Activated CD4-positive, alpha-beta T cell treated with anti-CD3 and anti-CD28 coated beads for 36 hours (primary cell): ENCODE results near the gene TMOD4. TPM values are rescaled to one million over a fixed set of nuclear protein-coding genes. Genes with fewer than 3 reads are reported as not detected.
"Not testable (repeated sequence)": the region's sequence is repeated elsewhere in the genome, so short reads cannot be mapped to it uniquely, and the experiment has no call there.

ENCODE experiments used
- ATAC-seq: fragments of 200-7000 bp; cut with Tn5 transposase; one replicate; pipeline ENCODE4 v1.10.0; 2021; ENCODE audit warnings: mild to moderate bottlenecking, moderate library complexity
- CTCF ChIA-PET: fragments of 350-600 bp; sonication (Branson Sonifier 250); formaldehyde crosslinking; loops from one replicate; lab custom pipeline; 2021; ENCODE audit warnings: antibody characterized with exemption; lab: Charles Lee
- POLR2A ChIA-PET: fragments of 350-600 bp; sonication (Branson Sonifier 250); formaldehyde crosslinking; loops from one replicate; lab custom pipeline; 2021; ENCODE audit warnings: antibody characterized with exemption, inconsistent platforms; lab: Charles Lee
- DNase-seq: peaks from one replicate; pipeline ENCODE4 v3.0.0-alpha.2; 2020
- H3K27ac Mint-ChIP-seq: one replicate; pipeline ENCODE4 v1.8.0; 2021; ENCODE audit warnings: mixed read lengths
- H3K27me3 Mint-ChIP-seq: one replicate; pipeline ENCODE4 v1.8.0; 2021; ENCODE audit warnings: mixed read lengths
- H3K36me3 Mint-ChIP-seq: one replicate; pipeline ENCODE4 v1.8.0; 2021; ENCODE audit warnings: low read depth, mixed read lengths
- H3K4me1 Mint-ChIP-seq: one replicate; pipeline ENCODE4 v1.8.0; 2021; ENCODE audit warnings: mixed read lengths
- H3K4me3 Mint-ChIP-seq: one replicate; pipeline ENCODE4 v1.8.0; 2021; ENCODE audit warnings: mild to moderate bottlenecking, moderate library complexity, mixed read lengths
- H3K9me3 Mint-ChIP-seq: one replicate; pipeline ENCODE4 v1.8.0; 2021; ENCODE audit warnings: low read depth, mixed read lengths
- intact Hi-C, 2 experiments: fragments of 100-400 bp; cut with DNase I in 1 of 2; cut with micrococcal nuclease in 1 of 2; formaldehyde crosslinking; loops; one replicate each; pipeline versions ENCODE4 v1.14.2 to v1.15.1; 2022 to 2024; cut with DNase I, micrococcal nuclease
- total RNA-seq, 2 experiments: library from RNA; stranded (reverse); gene quantifications; one replicate each; pipeline ENCODE4 v1.2.3, GENCODE V29; 2021

TMOD4 gene
- total RNA-seq, 2 experiments from 2014 or later = 0.69 to 2.3 TPM

GRCh38 chr1:151197863-151198253 lies 22.1 kb upstream of the TMOD4 start:
- POLR2A ChIA-PET = no interaction called here
- Mint-ChIP-seq H3K9me3 (no peaks in the 10 kb centered on the region), H3K27ac (peak overlapping the region; percentile 100), H3K27me3 (no peaks in the 10 kb centered on the region), H3K4me3 (peak overlapping the region; percentile 98), H3K36me3 (peaks cover 30% of the 10 kb centered on the region), H3K4me1 (peaks cover 38% of the 10 kb centered on the region)
- no peak for DNase-seq
- no peak for ATAC-seq
- intact Hi-C loops = loop anchor here (1.0 to 5.0 kb wide), 13 partner anchors 8 to 272 kb away; partner anchors contain the start of genes PSMD4 (in 2 of the 2), RFX5 (in 2 of the 2), SCNM1 (in 2 of the 2) and VPS72 (in 2 of the 2)
- CTCF ChIA-PET = interaction anchor here (1.1 kb wide), 1 partner anchor 29 kb away, joined by 3 read pairs; no protein-coding TSS in a partner anchor

- Mint-ChIP-seq H3K27me3 (no peaks in the 10 kb centered on the region), H3K9me3 (no peaks in the 10 kb centered on the region), H3K36me3 (peaks cover 21% of the 10 kb centered on the region), H3K4me3 (peak overlapping the region; percentile 38), H3K4me1 (peaks cover 30% of the 10 kb centered on the region), H3K27ac (no peak overlapping the region)
- intact Hi-C loops = loop anchor here (1.0 to 5.0 kb wide), 7 partner anchors 30 to 206 kb away; partner anchors contain the start of genes PI4KB (in 2 of the 2), SCNM1 (in 1 of the 2) and TNFAIP8L2 (in 1 of the 2)
- ChIA-PET CTCF (interaction anchor here (0.7 to 1.1 kb wide), 3 partner anchors 16 to 58 kb away, joined by 3 read pairs; partner anchors contain the start of gene PSMD4), POLR2A (no interaction called here)
- peak; percentile 36 for ATAC-seq
- peak; percentile 76 for DNase-seq
Measured at GRCh38 chr1:151196292-151196800, 20.6 kb upstream of the TMOD4 start.

- peaks cover 16% of the 10 kb centered on the region for H3K36me3 Mint-ChIP-seq
- DNase-seq = peak; percentile 23
- H3K4me1 Mint-ChIP-seq = peaks cover 30% of the 10 kb centered on the region
- intact Hi-C loops = loop anchor here in 1 of 2 experiments (5.0 kb wide), 3 partner anchors 38 to 207 kb away; partner anchors contain the start of genes PI4KB and TNFAIP8L2
- CTCF ChIA-PET = interaction anchor here (0.7 to 1.1 kb wide), 4 partner anchors 17 to 60 kb away, joined by 3 to 4 read pairs (median 3); partner anchors contain the start of gene PSMD4
- POLR2A ChIA-PET, H3K27me3 Mint-ChIP-seq, ATAC-seq, H3K9me3 Mint-ChIP-seq, H3K4me3 Mint-ChIP-seq, H3K27ac Mint-ChIP-seq: not testable (repeated sequence)
Measured at GRCh38 chr1:151194894-151195594, 19.3 kb upstream of the TMOD4 start.

GRCh38 chr1:151193856-151194255 lies 18.1 kb upstream of the TMOD4 start:
- CTCF ChIA-PET = interaction anchor here (0.7 to 0.9 kb wide), 2 partner anchors 18 to 57 kb away, joined by 3 to 4 read pairs; no protein-coding TSS in a partner anchor
- intact Hi-C loops = no loop called here

GRCh38 chr1:151193304-151193703 lies 17.5 kb upstream of the TMOD4 start:
- ChIA-PET CTCF (interaction anchor here (0.7 to 2.3 kb wide), 3 partner anchors 16 to 58 kb away, joined by 3 to 9 read pairs (median 3); no protein-coding TSS in a partner anchor), POLR2A (no interaction called here)
- Mint-ChIP-seq H3K4me3 (no peak overlapping the region), H3K9me3 (no peaks in the 10 kb centered on the region), H3K36me3 (peaks cover under 1% of the 10 kb centered on the region), H3K27ac (no peak overlapping the region), H3K27me3 (no peaks in the 10 kb centered on the region), H3K4me1 (peaks cover 32% of the 10 kb centered on the region)
- intact Hi-C loops = no loop called here
- ATAC-seq = no peak
- no peak for DNase-seq

More at GRCh38 chr1:151193856-151194255, 18.1 kb upstream of the TMOD4 start:
- no peak overlapping the region for H3K4me3 Mint-ChIP-seq
- peaks cover 4% of the 10 kb centered on the region for H3K36me3 Mint-ChIP-seq
- DNase-seq (no peak), ATAC-seq (no peak)
- no peak overlapping the region for H3K27ac Mint-ChIP-seq
- POLR2A ChIA-PET = no interaction called here
- H3K4me1 Mint-ChIP-seq = peaks cover 28% of the 10 kb centered on the region
- H3K9me3 Mint-ChIP-seq = no peaks in the 10 kb centered on the region
- no peaks in the 10 kb centered on the region for H3K27me3 Mint-ChIP-seq

GRCh38 chr1:151192047-151192446 lies 16.3 kb upstream of the TMOD4 start:
- ATAC-seq (no peak), DNase-seq (no peak)
- H3K27me3 Mint-ChIP-seq = no peaks in the 10 kb centered on the region
- intact Hi-C loops = no loop called here
- H3K36me3 Mint-ChIP-seq = no peaks in the 10 kb centered on the region
- no peak overlapping the region for H3K27ac Mint-ChIP-seq
- H3K4me1 Mint-ChIP-seq = peaks cover 28% of the 10 kb centered on the region
- CTCF ChIA-PET = interaction anchor here (0.8 to 2.3 kb wide), 2 partner anchors 37 to 60 kb away, joined by 3 to 9 read pairs; no protein-coding TSS in a partner anchor
- no peak overlapping the region for H3K4me3 Mint-ChIP-seq
- H3K9me3 Mint-ChIP-seq = no peaks in the 10 kb centered on the region
- POLR2A ChIA-PET = no interaction called here

GRCh38 chr1:151189637-151190445 lies 14.1 kb upstream of the TMOD4 start, which contains the start of gene VPS72:
Gene VPS72 (minus strand): TSS chr1:151190197. CDS start chr1:151190121, 76 bp downstream.
- no peaks in the 10 kb centered on the region for H3K9me3 Mint-ChIP-seq
- DNase-seq = peak; percentile 93
- peaks cover 27% of the 10 kb centered on the region for H3K4me1 Mint-ChIP-seq
- CTCF ChIA-PET = interaction anchor here (0.6 to 1.5 kb wide), 9 partner anchors 16 to 206 kb away, joined by 3 to 8 read pairs (median 4); partner anchors contain the start of gene TNFAIP8L2
- POLR2A ChIA-PET = interaction anchor here (0.6 to 1.6 kb wide), 13 partner anchors 9 to 122 kb away, joined by 3 to 14 read pairs (median 4); partner anchors contain the start of genes PSMD4, SCNM1 and ZNF687
- peak within 1 kb of the TSS; percentile 96 for H3K4me3 Mint-ChIP-seq
- H3K27ac Mint-ChIP-seq = peak within 1 kb of the TSS; percentile 98
- no peaks in the 10 kb centered on the region for H3K27me3 Mint-ChIP-seq
- peaks cover 6% of the 10 kb centered on the region for H3K36me3 Mint-ChIP-seq
- ATAC-seq = peak; percentile 96
- intact Hi-C loops = loop anchor here (1.0 to 2.0 kb wide), 7 partner anchors 8 to 182 kb away; partner anchors contain the start of genes PIP5K1A (in 2 of the 2), PI4KB (in 1 of the 2), PRUNE1 (in 1 of the 2) and PSMD4 (in 1 of the 2)

GRCh38 chr1:151188667-151189066 lies 12.9 kb upstream of the TMOD4 start:
- ATAC-seq, intact Hi-C loops, DNase-seq, H3K27me3 Mint-ChIP-seq, H3K9me3 Mint-ChIP-seq, POLR2A ChIA-PET: not testable (repeated sequence)
- CTCF ChIA-PET = interaction anchor here (0.6 to 1.5 kb wide), 6 partner anchors 10 to 102 kb away, joined by 3 to 7 read pairs (median 3); no protein-coding TSS in a partner anchor
- Mint-ChIP-seq H3K4me3 (peak overlapping the region; percentile 96), H3K4me1 (peaks cover 27% of the 10 kb centered on the region), H3K36me3 (peaks cover 12% of the 10 kb centered on the region), H3K27ac (peak overlapping the region; percentile 98)

- H3K4me1 Mint-ChIP-seq = peaks cover 27% of the 10 kb centered on the region
- H3K27me3 Mint-ChIP-seq = no peaks in the 10 kb centered on the region
- ChIA-PET POLR2A (no interaction called here), CTCF (interaction anchor here (0.5 to 1.1 kb wide), 2 partner anchors 8 to 10 kb away, joined by 3 read pairs; no protein-coding TSS in a partner anchor)
- H3K4me3 Mint-ChIP-seq = no peak overlapping the region
- H3K27ac Mint-ChIP-seq = no peak overlapping the region
- peaks cover 23% of the 10 kb centered on the region for H3K36me3 Mint-ChIP-seq
- intact Hi-C loops = no loop called here
- ATAC-seq (no peak), DNase-seq (no peak)
- H3K9me3 Mint-ChIP-seq = no peaks in the 10 kb centered on the region
Measured at GRCh38 chr1:151187205-151187604, 11.4 kb upstream of the TMOD4 start.

GRCh38 chr1:151184211-151184610 lies 8.4 kb upstream of the TMOD4 start:
- CTCF ChIA-PET = interaction anchor here (1.2 kb wide), 1 partner anchor 28 kb away, joined by 4 read pairs; the partner anchor contains the start of gene TNFAIP8L2
- intact Hi-C loops = no loop called here
- no peaks in the 10 kb centered on the region for H3K9me3 Mint-ChIP-seq
- H3K27ac Mint-ChIP-seq = no peak overlapping the region
- no peak for DNase-seq
- H3K27me3 Mint-ChIP-seq = no peaks in the 10 kb centered on the region
- POLR2A ChIA-PET = no interaction called here
- no peak overlapping the region for H3K4me3 Mint-ChIP-seq
- no peak for ATAC-seq
- peaks cover 42% of the 10 kb centered on the region for H3K36me3 Mint-ChIP-seq
- H3K4me1 Mint-ChIP-seq = peaks cover 17% of the 10 kb centered on the region
